ENCODE data around the gene GSG1L.
"Not testable (repeated sequence)": the region's sequence is repeated elsewhere in the genome, so short reads cannot be mapped to it uniquely, and the experiment has no call there.

The GSG1L gene

DNA sequence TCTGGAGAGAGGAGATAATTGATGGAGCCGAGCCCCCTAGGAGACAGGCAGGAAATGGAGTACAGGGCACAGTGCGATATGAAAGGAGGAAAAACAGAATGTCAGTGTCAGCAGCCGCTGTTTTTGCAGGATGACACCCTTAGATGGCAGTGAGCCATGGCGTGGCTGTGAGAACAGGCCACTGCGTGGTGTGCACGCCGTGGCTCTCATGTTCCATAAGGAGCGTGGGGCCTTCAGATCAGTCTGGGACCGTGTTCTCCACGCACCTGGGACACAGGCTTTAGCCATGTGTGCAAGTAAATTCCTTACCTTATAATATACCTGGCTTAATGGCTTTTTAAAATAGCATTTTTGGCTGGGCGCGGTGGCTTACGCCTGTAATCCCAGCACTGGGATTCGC, 315.6 kb downstream of the GSG1L start:
- no peak for DNase-seq

DNA sequence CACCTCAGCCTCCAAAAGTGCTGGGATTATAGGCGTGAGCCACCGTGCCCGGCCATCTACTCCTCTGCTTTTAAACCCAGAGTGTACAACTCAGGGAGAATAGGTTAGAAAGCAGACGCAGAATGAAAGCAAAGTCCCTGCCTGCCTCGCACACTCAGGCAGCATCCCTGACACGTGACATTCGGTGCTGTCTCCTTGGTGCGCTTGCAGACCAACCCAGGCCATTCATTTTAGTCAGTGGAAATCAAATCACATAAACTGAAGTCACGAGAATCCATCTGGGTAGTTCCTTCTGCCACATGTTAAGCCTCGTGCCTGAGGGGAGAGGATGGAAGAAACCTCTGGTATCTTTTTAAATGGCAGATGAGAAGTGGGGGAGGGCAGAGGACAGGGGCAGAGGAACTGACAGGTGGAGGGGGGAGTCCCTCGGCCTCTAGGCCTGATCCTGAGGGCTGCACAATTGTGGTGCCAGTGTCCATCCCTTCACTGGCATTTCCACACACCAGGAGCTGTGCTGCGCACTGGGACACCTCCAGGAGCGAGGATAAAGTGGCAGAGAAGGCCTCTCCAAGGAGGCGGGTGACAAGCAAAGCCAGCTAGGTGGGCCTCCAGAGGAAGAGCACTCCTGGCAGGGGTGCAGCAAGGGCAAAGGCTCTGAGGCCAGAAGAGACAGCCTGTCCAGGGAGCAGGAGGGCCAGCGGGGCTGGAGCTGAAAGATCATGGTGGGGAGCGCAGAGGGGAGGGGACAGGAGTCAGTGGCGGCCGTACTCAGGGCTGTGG, 317.2 kb downstream of the GSG1L start:
- no peak for DNase-seq

GRCh38 chr16:27745348-27745747, 318.2 kb downstream of the GSG1L start:
- no peak for DNase-seq

DNA sequence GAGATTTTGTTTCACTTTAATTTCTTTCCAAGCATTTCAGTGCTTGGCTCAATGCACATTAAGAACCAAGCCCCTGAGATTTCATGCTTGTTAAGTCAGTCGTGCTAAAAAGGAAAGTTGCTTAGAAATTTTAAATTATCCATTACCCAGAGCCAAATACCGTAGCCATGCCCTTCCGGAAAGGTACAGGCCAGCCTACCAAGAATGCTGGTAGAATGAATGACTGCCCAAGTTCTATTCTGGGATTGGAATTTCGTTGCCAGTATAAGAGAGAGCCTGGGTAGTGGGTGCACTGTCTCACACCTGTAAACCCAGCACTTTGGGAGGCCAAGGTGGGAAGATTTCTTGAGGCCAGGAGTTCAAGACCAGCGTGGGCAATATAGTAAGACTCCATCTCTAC, 319.6 kb downstream of the GSG1L start:
- no peak for DNase-seq

GRCh38 chr16:27743001-27743400, 320.5 kb downstream of the GSG1L start:
- not testable (repeated sequence) for DNase-seq

- no peak for DNase-seq
Observed at GRCh38 chr16:27742333-27742732, 321.2 kb downstream of the GSG1L start.

GRCh38 chr16:27740496-27741201, 322.9 kb downstream of the GSG1L start:
- DNase-seq: no peak

DNA sequence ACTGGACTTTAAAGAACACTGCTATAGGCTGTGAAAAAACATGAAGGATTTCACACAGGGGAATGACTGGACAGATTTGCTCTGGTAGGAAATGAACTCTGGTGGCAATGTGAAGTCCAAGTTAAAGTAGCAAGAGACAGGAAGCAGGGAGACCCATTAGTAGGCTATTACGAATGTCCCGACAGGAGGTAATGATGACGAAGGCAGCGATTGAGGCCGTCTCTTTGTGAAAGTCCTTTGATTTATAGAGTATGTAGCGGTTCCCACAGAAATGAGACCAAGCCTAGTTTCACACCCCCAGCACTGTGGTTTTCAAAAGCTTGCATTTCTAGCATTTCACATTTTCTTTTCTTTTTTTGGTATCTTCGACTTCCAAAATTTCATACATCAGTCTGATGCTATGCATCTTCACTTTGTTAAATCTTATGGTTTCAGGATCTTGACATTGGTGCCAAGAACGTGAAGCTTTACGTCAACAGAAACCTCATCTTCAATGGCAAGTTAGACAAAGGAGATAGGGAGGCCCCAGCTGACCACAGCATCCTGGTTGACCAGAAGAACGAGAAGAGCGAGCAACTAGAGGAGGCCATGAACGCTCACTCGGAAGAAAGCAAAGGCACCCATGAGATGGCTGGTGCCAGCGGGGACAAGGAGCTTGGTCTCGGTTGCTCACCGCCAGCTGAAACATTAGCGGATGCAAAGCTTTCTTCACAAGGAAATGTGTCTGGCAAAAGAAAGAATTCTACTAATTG, 323.7 kb downstream of the GSG1L start:
- DNase-seq: no peak

GRCh38 chr16:27738596-27738995, 324.9 kb downstream of the GSG1L start:
- no peak for DNase-seq

Data from NCI-H146 (cell line).